Bronchial epithelial cell (primary cell): ENCODE results near the gene TBCD. TPM values are rescaled to one million over a fixed set of nuclear protein-coding genes. Genes with fewer than 3 reads are reported as not detected.

Experiments used
- DNase-seq: peaks from one replicate; pipeline ENCODE4 v3.0.0-alpha.2; 2010; ENCODE audit warnings: low read depth
- FAIRE-seq: peaks from 2 replicates; lab custom pipeline; 2011; peaks lifted over from hg19 to GRCh38; lab: Jason Lieb, UNC
- H3K27me3 ChIP-seq: 2 replicates; pipeline ENCODE4 v1.5.1; 2011; ENCODE audit warnings: low read length; ENCODE audit not compliant: control insufficient read depth, insufficient read depth
- H3K36me3 ChIP-seq: 2 replicates; pipeline ENCODE4 v1.5.1; 2011; ENCODE audit warnings: low read length; ENCODE audit not compliant: control insufficient read depth, insufficient read depth
- H3K4me3 ChIP-seq: 2 replicates; pipeline ENCODE4 v1.5.1; 2011; ENCODE audit warnings: mild to moderate bottlenecking, low read depth, low read length, control low read depth
- CTCF ChIP-seq: IDR thresholded peaks from 2 replicates; pipeline ENCODE4 v1.5.1; 2011; ENCODE audit warnings: mild to moderate bottlenecking, moderate library complexity, low read length, control low read depth, inconsistent platforms; ENCODE audit not compliant: insufficient read depth, severe bottlenecking
- total RNA-seq: library from RNA; depleted of rRNA; stranded (reverse); fragments of >200 nt; gene quantifications from 2 replicates; pipeline ENCODE4 v1.2.1, GENCODE V29; 2014

TBCD gene
- total RNA-seq, 1 donor from 2014 or later: 22.6 TPM

- FAIRE-seq: no peak
- TF ChIP-seq CTCF: no peak
- no peaks in the 10 kb centered on the region for H3K27me3 ChIP-seq
- no peak for DNase-seq
- H3K4me3 ChIP-seq: no peak overlapping the region
- H3K36me3 ChIP-seq: peaks cover 8% of the 10 kb centered on the region
Measured at GRCh38 chr17:82910770-82911169, 158.9 kb downstream of the TBCD start.

DNA sequence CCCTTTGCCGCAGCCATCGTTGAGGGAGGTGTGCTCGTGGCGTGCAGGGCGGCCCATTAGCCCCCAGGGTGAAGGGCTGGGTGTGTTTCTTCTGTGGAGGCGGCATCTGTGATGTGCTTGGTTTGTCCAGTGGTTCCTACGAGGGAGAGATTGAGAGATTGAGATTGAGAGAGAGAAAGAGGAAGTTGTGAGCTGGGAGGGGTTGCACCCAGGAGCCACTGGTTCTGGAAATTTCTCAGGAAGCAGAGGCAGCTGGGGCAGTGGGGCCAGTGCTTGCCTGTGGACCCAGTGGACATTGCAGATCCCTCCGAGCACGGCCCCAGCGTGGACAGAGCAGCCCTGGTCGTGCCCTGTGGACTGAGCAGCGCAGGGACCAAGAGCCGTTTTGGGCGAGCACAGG lies 160.0 kb downstream of the TBCD start:
- DNase-seq (no peak), FAIRE-seq (no peak)
- TF ChIP-seq CTCF: no peak
- Histone ChIP-seq H3K4me3 (no peak overlapping the region), H3K27me3 (no peaks in the 10 kb centered on the region), H3K36me3 (peaks cover 4% of the 10 kb centered on the region)

- peak; percentile 81 for FAIRE-seq
- H3K27me3 ChIP-seq: no peaks in the 10 kb centered on the region
- peaks cover 4% of the 10 kb centered on the region for H3K36me3 ChIP-seq
- no peak overlapping the region for H3K4me3 ChIP-seq
- TF ChIP-seq CTCF: no peak
- DNase-seq: no peak
Measured at GRCh38 chr17:82912484-82913089, 160.7 kb downstream of the TBCD start.

DNA sequence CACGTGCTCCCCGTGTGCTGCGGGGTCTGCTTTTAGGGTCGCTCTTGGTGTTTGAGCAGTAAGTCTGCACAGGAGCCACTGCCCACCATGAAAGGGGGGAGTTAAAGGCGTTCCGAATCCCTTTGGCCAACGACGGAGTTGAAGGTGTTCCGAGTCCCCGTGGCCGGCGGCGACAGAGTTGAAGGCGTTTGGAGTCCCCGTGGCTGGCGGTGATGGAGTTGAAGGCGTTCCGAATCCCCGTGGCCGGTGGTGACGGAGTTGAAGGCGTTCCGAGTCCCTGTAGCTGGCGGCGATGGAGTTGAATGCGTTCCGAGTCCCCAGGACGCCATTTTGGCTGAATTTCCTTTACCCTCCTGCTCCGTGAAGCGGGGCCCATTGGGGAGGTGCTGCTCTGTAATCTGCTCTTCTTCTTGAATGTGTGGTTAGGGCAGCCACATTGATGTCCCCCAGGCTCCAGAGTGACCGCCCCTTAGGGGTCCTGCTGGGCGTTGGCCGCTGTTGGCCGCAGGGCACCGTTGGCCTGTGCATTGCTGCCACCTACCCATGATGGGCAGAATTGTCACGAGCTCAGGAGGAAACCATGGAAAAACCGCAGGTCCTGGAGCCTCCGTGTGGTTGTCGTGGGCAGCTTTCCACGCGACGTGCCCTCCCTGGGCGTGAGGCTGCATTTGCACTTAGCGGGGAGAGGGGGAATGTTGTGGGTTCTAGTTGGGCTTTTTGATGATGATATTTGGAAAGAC lies 161.6 kb downstream of the TBCD start:
- DNase-seq: no peak
- H3K27me3 ChIP-seq: no peaks in the 10 kb centered on the region
- TF ChIP-seq CTCF: peak; percentile 50
- no peak overlapping the region for H3K4me3 ChIP-seq
- FAIRE-seq: no peak
- H3K36me3 ChIP-seq: peaks cover 1% of the 10 kb centered on the region

GRCh38 chr17:82914375-82914774 lies 162.5 kb downstream of the TBCD start:
- Histone ChIP-seq H3K4me3 (no peak overlapping the region), H3K27me3 (no peaks in the 10 kb centered on the region), H3K36me3 (peaks cover 1% of the 10 kb centered on the region)
- DNase-seq: peak; percentile 7
- no peak for FAIRE-seq
- TF ChIP-seq CTCF: peak; percentile 87
